Stomach (tissue), 4 donors: ENCODE data around the gene TTLL12.

Experiments used
- EP300 ChIP-seq: sonication (generic); formaldehyde crosslinking; IDR thresholded peaks from one replicate; pipeline ENCODE4 v1.6.1; 2017; ENCODE audit warnings: antibody characterized with exemption
- POLR2A ChIP-seq, 4 donors: fragments of 450-650 bp; IDR thresholded peaks; one replicate each; pipeline ENCODE4 v1.6.1; 2016; ENCODE audit warnings: antibody characterized with exemption in 4 of 4, control low read depth in 2 of 4, mild to moderate bottlenecking in 1 of 4, moderate library complexity in 1 of 4
- POLR2AphosphoS5 ChIP-seq, 3 donors: sonication (generic); formaldehyde crosslinking; IDR thresholded peaks; one replicate each; pipeline ENCODE4 v1.6.1; 2016; ENCODE audit warnings: antibody characterized with exemption in 3 of 3
- TF ChIP-seq, protein P1 (sequence below), 7 experiments: fragments of 450-650 bp in 4 of 7; fragments of 200-600 bp in 3 of 7; sonication (generic) in 3 of 7; IDR thresholded peaks; one replicate each; pipeline ENCODE4 v1.5.1; 2016 to 2019; ENCODE audit warnings: antibody characterized with exemption in 7 of 7, control low read depth in 2 of 7, mild to moderate bottlenecking in 1 of 7

DNA sequence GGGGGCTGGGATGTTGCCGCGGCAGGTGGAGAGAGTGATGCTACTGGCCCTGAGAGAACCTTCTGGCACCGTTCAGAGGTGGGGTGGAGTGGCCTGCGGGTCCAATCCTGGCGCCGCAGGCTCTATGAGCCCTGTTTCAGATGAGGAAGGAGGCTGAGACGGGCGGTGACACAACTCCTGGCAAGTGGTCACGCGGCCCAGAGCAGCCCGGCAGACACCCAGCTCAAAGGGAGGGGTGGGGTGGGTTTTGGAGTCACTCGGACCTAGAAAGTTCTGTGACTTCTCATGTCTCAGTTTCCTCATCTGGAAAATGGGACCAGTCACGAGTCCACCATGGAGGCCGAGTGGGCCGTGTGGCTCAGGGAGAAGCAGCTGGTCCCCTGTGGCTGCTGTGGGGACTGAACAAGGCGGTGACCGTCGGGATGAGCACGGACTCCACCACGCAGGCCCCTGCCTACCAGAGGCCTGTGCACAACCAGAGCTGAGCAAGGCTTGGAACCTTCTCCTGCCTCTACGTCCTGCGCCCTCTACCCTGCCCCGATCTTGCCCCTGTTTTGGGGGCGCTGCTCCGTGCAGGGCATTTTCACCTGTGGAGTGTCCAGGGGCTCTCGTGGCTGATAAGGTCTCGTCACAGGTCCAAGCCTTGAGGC is 31.9 kb downstream of the TTLL12 start:
- TF ChIP-seq, protein P1, sequence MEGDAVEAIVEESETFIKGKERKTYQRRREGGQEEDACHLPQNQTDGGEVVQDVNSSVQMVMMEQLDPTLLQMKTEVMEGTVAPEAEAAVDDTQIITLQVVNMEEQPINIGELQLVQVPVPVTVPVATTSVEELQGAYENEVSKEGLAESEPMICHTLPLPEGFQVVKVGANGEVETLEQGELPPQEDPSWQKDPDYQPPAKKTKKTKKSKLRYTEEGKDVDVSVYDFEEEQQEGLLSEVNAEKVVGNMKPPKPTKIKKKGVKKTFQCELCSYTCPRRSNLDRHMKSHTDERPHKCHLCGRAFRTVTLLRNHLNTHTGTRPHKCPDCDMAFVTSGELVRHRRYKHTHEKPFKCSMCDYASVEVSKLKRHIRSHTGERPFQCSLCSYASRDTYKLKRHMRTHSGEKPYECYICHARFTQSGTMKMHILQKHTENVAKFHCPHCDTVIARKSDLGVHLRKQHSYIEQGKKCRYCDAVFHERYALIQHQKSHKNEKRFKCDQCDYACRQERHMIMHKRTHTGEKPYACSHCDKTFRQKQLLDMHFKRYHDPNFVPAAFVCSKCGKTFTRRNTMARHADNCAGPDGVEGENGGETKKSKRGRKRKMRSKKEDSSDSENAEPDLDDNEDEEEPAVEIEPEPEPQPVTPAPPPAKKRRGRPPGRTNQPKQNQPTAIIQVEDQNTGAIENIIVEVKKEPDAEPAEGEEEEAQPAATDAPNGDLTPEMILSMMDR (IDR thresholded peaks at IDR 0.05), result no peak
- TF ChIP-seq POLR2A (IDR thresholded peaks at IDR 0.05) (no peak), POLR2AphosphoS5 (IDR thresholded peaks at IDR 0.05) (no peak), EP300 (no peak)
